OCI-LY7 (cell line): ENCODE results near the gene GALNT3. TPM values are rescaled to one million over a fixed set of nuclear protein-coding genes. Genes with fewer than 3 reads are reported as not detected.

Experiments
- BruUV-seq: library from RNA; stranded (reverse); fragments of 400-500 nt; replicated peaks from 2 replicates; lab custom pipeline; 2021; lab: Mats Ljungman, UMichigan
- CTCF ChIA-PET: fragments of 300-600 bp; sonication (Branson Sonifier 250); formaldehyde crosslinking; loops from one replicate; lab custom pipeline; 2022; ENCODE audit warnings: antibody characterized with exemption; ENCODE audit not compliant: unreplicated experiment; lab: Charles Lee
- POLR2A ChIA-PET: fragments of 300-600 bp; sonication (Branson Sonifier 250); formaldehyde crosslinking; loops from one replicate; lab custom pipeline; 2022; ENCODE audit warnings: antibody characterized with exemption; lab: Charles Lee
- DNase-seq: peaks from one replicate; pipeline ENCODE4 v3.0.0-alpha.2; 2015; ENCODE audit warnings: low spot score
- H2AFZ ChIP-seq: fragments of 200-600 bp; sonication (generic), shearing (Covaris generic); 2 replicates; pipeline ENCODE4 v1.6.1; 2014; ENCODE audit warnings: mild to moderate bottlenecking, antibody characterized with exemption, low read length, moderate library complexity
- H3K27ac ChIP-seq: fragments of 200-600 bp; sonication (generic); 2 replicates; pipeline ENCODE4 v1.5.1; 2014; ENCODE audit warnings: mixed run types, low read depth, mild to moderate bottlenecking, moderate library complexity, low read length, inconsistent platforms; ENCODE audit not compliant: poor library complexity, severe bottlenecking
- H3K36me3 ChIP-seq: fragments of 200-600 bp; sonication (generic); 2 replicates; pipeline ENCODE4 v1.6.1; 2014; ENCODE audit warnings: mild to moderate bottlenecking, antibody characterized with exemption, low read length, moderate library complexity, mixed read lengths; ENCODE audit not compliant: insufficient read depth
- H3K4me1 ChIP-seq: fragments of 200-600 bp; sonication (generic); 2 replicates; pipeline ENCODE4 v1.5.1; 2014; ENCODE audit warnings: mild to moderate bottlenecking, low read length; ENCODE audit not compliant: insufficient read depth, poor library complexity, severe bottlenecking
- H3K4me2 ChIP-seq: fragments of 200-600 bp; sonication (generic); 2 replicates; pipeline ENCODE4 v1.6.1; 2014; ENCODE audit warnings: mild to moderate bottlenecking, low read length
- H3K4me3 ChIP-seq: fragments of 200-600 bp; sonication (generic); 2 replicates; pipeline ENCODE4 v1.5.1; 2014; ENCODE audit warnings: mild to moderate bottlenecking, low read depth, low read length; ENCODE audit not compliant: poor library complexity, severe bottlenecking
- H3K79me2 ChIP-seq: fragments of 200-600 bp; sonication (generic); 2 replicates; pipeline ENCODE4 v1.6.1; 2016; ENCODE audit warnings: low read depth, mild to moderate bottlenecking, low read length, moderate library complexity, mixed read lengths; ENCODE audit not compliant: insufficient read depth
- H3K9me2 ChIP-seq: fragments of 200-600 bp; sonication (generic); 2 replicates; pipeline ENCODE4 v1.6.1; 2016; ENCODE audit warnings: mild to moderate bottlenecking, low read length, mixed read lengths; ENCODE audit not compliant: insufficient read depth
- H3K9me3 ChIP-seq: fragments of 200-600 bp; sonication (generic); 2 replicates; pipeline ENCODE4 v1.6.1; 2014; ENCODE audit warnings: mild to moderate bottlenecking, mixed run types, low read length, mixed read lengths
- H4K20me1 ChIP-seq: fragments of 200-600 bp; sonication (generic); 2 replicates; pipeline ENCODE4 v1.6.1; 2014; ENCODE audit warnings: mild to moderate bottlenecking, antibody characterized with exemption, low read length, moderate library complexity, mixed read lengths; ENCODE audit not compliant: insufficient read depth
- EZH2phosphoT487 ChIP-seq: fragments of 200-600 bp; sonication (generic); IDR thresholded peaks from 2 replicates; pipeline ENCODE4 v1.6.1; 2018; ENCODE audit warnings: low read depth, borderline replicate concordance, mild to moderate bottlenecking, mixed run types, antibody characterized with exemption, low read length, moderate library complexity, mixed read lengths
- intact Hi-C: fragments of 100-400 bp; cut with micrococcal nuclease; formaldehyde crosslinking; loops from one replicate; pipeline ENCODE4 v1.10.0; 2022; ENCODE audit not compliant: unreplicated experiment
- total RNA-seq, 2 experiments: library from RNA; depleted of rRNA in 1 of 2; stranded (reverse); fragments of >200 nt in 1 of 2; shearing (Covaris generic) in 1 of 2; gene quantifications; 2 replicates each; pipeline ENCODE4 v1.2.3, GENCODE V29; 2014 to 2022
- TF ChIP-seq, protein P1 (sequence below): fragments of 200-600 bp; sonication (generic); conservative IDR thresholded peaks from 2 replicates; pipeline ENCODE4 v1.5.1; 2014; ENCODE audit warnings: mild to moderate bottlenecking, antibody characterized with exemption, low read length, moderate library complexity, mixed read lengths

The GALNT3 gene
- total RNA-seq, 2 experiments from 2014 or later = 0.44 to 3.6 TPM

- no peak overlapping the region for H2AFZ ChIP-seq
- 0 out of 2 replicates have a peak, but pooled peaks cover 3% of the 10 kb centered on the region for H3K9me2 ChIP-seq
- DNase-seq = no peak
- CTCF ChIA-PET = no interaction called here
- POLR2A ChIA-PET = no interaction called here
- H3K4me1 ChIP-seq = no peaks in the 10 kb centered on the region
- TF ChIP-seq, protein P1, sequence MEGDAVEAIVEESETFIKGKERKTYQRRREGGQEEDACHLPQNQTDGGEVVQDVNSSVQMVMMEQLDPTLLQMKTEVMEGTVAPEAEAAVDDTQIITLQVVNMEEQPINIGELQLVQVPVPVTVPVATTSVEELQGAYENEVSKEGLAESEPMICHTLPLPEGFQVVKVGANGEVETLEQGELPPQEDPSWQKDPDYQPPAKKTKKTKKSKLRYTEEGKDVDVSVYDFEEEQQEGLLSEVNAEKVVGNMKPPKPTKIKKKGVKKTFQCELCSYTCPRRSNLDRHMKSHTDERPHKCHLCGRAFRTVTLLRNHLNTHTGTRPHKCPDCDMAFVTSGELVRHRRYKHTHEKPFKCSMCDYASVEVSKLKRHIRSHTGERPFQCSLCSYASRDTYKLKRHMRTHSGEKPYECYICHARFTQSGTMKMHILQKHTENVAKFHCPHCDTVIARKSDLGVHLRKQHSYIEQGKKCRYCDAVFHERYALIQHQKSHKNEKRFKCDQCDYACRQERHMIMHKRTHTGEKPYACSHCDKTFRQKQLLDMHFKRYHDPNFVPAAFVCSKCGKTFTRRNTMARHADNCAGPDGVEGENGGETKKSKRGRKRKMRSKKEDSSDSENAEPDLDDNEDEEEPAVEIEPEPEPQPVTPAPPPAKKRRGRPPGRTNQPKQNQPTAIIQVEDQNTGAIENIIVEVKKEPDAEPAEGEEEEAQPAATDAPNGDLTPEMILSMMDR = no peak
- TF ChIP-seq EZH2phosphoT487 = no peak
- H3K4me2 ChIP-seq = no peak overlapping the region
- no peaks in the 10 kb centered on the region for H3K9me3 ChIP-seq
- no peaks in the 10 kb centered on the region for H3K79me2 ChIP-seq
- no peaks in the 10 kb centered on the region for H3K36me3 ChIP-seq
- H3K27ac ChIP-seq = no peak overlapping the region
- intact Hi-C loops = loop anchor here (1.0 kb wide), 1 partner anchor 376 kb away; no protein-coding TSS in a partner anchor
- H3K4me3 ChIP-seq = no peak overlapping the region
- no TSS peak for BruUV-seq
- H4K20me1 ChIP-seq = no peaks in the 10 kb centered on the region
Measured at GRCh38 chr2:165779706-165780105, 14.3 kb downstream of the GALNT3 start.

- H3K27ac ChIP-seq = no peak overlapping the region
- BruUV-seq = no TSS peak
- intact Hi-C loops = loop anchor here (1.0 kb wide), 1 partner anchor 376 kb away; no protein-coding TSS in a partner anchor
- POLR2A ChIA-PET = interaction anchor here (0.8 to 1.0 kb wide), 2 partner anchors 8 to 35 kb away, joined by 3 to 5 read pairs; no protein-coding TSS in a partner anchor
- no peaks in the 10 kb centered on the region for H4K20me1 ChIP-seq
- H3K9me3 ChIP-seq = no peaks in the 10 kb centered on the region
- no peak overlapping the region for H3K4me3 ChIP-seq
- CTCF ChIA-PET = no interaction called here
- peaks cover 3% of the 10 kb centered on the region; the same call in 1 of the 2 replicates for H3K9me2 ChIP-seq
- TF ChIP-seq, protein P1 = peak; percentile 72
- no peak for TF ChIP-seq EZH2phosphoT487
- H3K79me2 ChIP-seq = no peaks in the 10 kb centered on the region
- H3K4me2 ChIP-seq = no peak overlapping the region
- no peaks in the 10 kb centered on the region for H3K36me3 ChIP-seq
- no peak overlapping the region for H2AFZ ChIP-seq
- DNase-seq = peak; percentile 38
- H3K4me1 ChIP-seq = no peaks in the 10 kb centered on the region
Measured at GRCh38 chr2:165778653-165779451, 15.2 kb downstream of the GALNT3 start.

DNA sequence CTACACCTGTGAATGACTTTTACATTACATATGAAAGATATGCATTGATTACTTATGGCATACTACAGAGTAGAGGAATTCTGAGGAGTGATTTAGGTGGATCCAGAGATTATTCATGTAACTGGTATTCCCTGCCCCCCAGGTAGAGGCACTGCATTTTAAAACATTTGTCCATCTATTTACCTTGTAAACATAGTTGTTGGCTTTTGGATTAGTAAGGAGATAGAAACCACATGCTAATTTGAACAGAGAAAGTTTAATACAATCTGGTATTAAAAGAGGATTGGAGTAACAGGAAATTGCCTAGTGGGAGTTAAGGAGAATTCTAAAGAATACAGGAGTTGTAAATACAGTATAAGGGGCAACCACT lies 15.9 kb downstream of the GALNT3 start:
- POLR2A ChIA-PET = interaction anchor here (1.0 kb wide), 1 partner anchor 7 kb away, joined by 3 read pairs; no protein-coding TSS in a partner anchor

More for the DNA sequence above, 15.9 kb downstream of the GALNT3 start:
- Histone ChIP-seq H4K20me1 (no peaks in the 10 kb centered on the region), H3K79me2 (no peaks in the 10 kb centered on the region), H3K36me3 (no peaks in the 10 kb centered on the region), H3K9me3 (no peaks in the 10 kb centered on the region), H3K27ac (no peak overlapping the region), H2AFZ (no peak overlapping the region), H3K4me2 (no peak overlapping the region), H3K4me3 (no peak overlapping the region), H3K9me2 (peaks cover 3% of the 10 kb centered on the region; the same call in 1 of the 2 replicates), H3K4me1 (no peaks in the 10 kb centered on the region)
- BruUV-seq = no TSS peak
- TF ChIP-seq, protein P1 = no peak
- TF ChIP-seq EZH2phosphoT487 = no peak
- intact Hi-C loops = no loop called here
- CTCF ChIA-PET = no interaction called here
- DNase-seq = no peak
